Karpas-422 (cell line): ENCODE data around the gene MAEA. TPM values are rescaled to one million over a fixed set of nuclear protein-coding genes. Genes with fewer than 3 reads are reported as not detected.

Experiments used
- DNase-seq: peaks from one replicate; pipeline ENCODE4 v3.0.0-alpha.2; 2015
- H2AFZ ChIP-seq: fragments of 200-600 bp; sonication (generic); 2 replicates; pipeline ENCODE4 v1.6.1; 2014; ENCODE audit warnings: antibody characterized with exemption, low read length, mixed read lengths
- H3K27ac ChIP-seq: fragments of 200-600 bp; sonication (generic); 2 replicates; pipeline ENCODE4 v1.5.1; 2014; ENCODE audit warnings: mild to moderate bottlenecking, low read length, moderate library complexity
- H3K27me3 ChIP-seq: fragments of 200-600 bp; sonication (generic); 2 replicates; pipeline ENCODE4 v1.6.1; 2014; ENCODE audit warnings: low read length, mixed read lengths
- H3K36me3 ChIP-seq: fragments of 200-600 bp; sonication (generic); 2 replicates; pipeline ENCODE4 v1.6.1; 2014; ENCODE audit warnings: low read length, mixed read lengths; ENCODE audit not compliant: insufficient read depth
- H3K4me1 ChIP-seq: fragments of 200-600 bp; sonication (generic); 2 replicates; pipeline ENCODE4 v1.6.1; 2014; ENCODE audit warnings: mild to moderate bottlenecking, low read length, mixed read lengths
- H3K4me2 ChIP-seq: fragments of 200-600 bp; sonication (generic); 2 replicates; pipeline ENCODE4 v1.6.1; 2014; ENCODE audit warnings: low read length, low read depth, mild to moderate bottlenecking; ENCODE audit not compliant: poor library complexity, severe bottlenecking
- H3K4me3 ChIP-seq: fragments of 200-600 bp; sonication (generic); 2 replicates; pipeline ENCODE4 v1.5.1; 2014; ENCODE audit warnings: mild to moderate bottlenecking, antibody characterized with exemption, low read length, mixed read lengths
- H3K79me2 ChIP-seq: fragments of 200-600 bp; sonication (generic); 2 replicates; pipeline ENCODE4 v1.6.1; 2014; ENCODE audit warnings: mild to moderate bottlenecking, low read length, mixed read lengths
- H3K9ac ChIP-seq: fragments of 200-600 bp; sonication (generic); 2 replicates; pipeline ENCODE4 v1.6.0; 2014; ENCODE audit warnings: low read length
- H3K9me2 ChIP-seq: fragments of 200-600 bp; sonication (generic), shearing (Covaris generic); replicated peaks from 2 replicates; pipeline ENCODE4 v1.6.0; 2014; ENCODE audit warnings: mild to moderate bottlenecking, low read length, moderate library complexity; ENCODE audit not compliant: insufficient read depth
- H3K9me3 ChIP-seq: fragments of 300-700, 200-600 bp; sonication (generic); 2 replicates; pipeline ENCODE4 v1.6.1; 2014; ENCODE audit warnings: low read length, mixed read lengths
- H4K20me1 ChIP-seq: fragments of 200-600 bp; sonication (generic); 2 replicates; pipeline ENCODE4 v1.6.1; 2014; ENCODE audit warnings: mild to moderate bottlenecking, antibody characterized with exemption, low read length, low read depth; ENCODE audit not compliant: insufficient read depth
- total RNA-seq: library from RNA; depleted of rRNA; stranded (reverse); fragments of >200 nt; shearing (Covaris generic); gene quantifications from 2 replicates; pipeline ENCODE4 v1.2.3, GENCODE V29; 2014; ENCODE audit warnings: low replicate concordance

MAEA gene
- total RNA-seq, 1 experiment from 2014 or later = 31.3 TPM

- Histone ChIP-seq H3K36me3 (no peaks in the 10 kb centered on the region; the same call in 1 of the 2 replicates), H3K9me3 (no peaks in the 10 kb centered on the region), H3K9ac (no peak overlapping the region), H3K4me1 (peaks cover 2% of the 10 kb centered on the region), H4K20me1 (no peaks in the 10 kb centered on the region), H3K4me3 (no peak overlapping the region), H3K27ac (no peak overlapping the region), H3K9me2 (no peaks in the 10 kb centered on the region), H2AFZ (no peak overlapping the region), H3K79me2 (no peaks in the 10 kb centered on the region; the same call in 1 of the 2 replicates), H3K27me3 (no peaks in the 10 kb centered on the region; the same call in 1 of the 2 replicates), H3K4me2 (no peak overlapping the region)
- no peak for DNase-seq
These were observed 34.5 kb upstream of the MAEA start for GRCh38 chr4:1255151-1255550.

DNA sequence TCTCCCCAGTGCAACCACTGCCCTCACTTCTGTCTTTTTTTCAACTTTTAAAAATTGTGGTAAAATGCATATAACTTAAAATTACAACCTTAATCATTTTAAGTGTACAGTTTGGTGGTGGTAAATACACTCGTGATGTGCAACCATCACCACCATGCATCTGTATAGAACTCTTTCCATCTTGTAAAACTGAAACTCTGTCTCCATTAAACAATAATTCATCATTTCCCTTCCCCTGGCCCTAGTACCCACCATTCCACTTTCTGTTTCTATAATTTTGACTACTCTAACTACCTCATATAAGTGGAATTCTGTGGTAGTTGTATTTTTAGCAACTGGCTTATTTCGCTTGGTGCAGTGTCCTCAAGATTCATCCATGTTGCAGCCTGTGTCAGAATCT, 34.0 kb upstream of the MAEA start:
- Histone ChIP-seq H3K27ac (no peak overlapping the region), H3K9me2 (no peaks in the 10 kb centered on the region), H3K4me1 (no peaks in the 10 kb centered on the region), H4K20me1 (no peaks in the 10 kb centered on the region), H3K4me2 (no peak overlapping the region), H3K36me3 (no peaks in the 10 kb centered on the region; the same call in 1 of the 2 replicates), H2AFZ (no peak overlapping the region), H3K9me3 (no peaks in the 10 kb centered on the region), H3K79me2 (no peaks in the 10 kb centered on the region; the same call in 1 of the 2 replicates), H3K4me3 (no peak overlapping the region), H3K27me3 (no peaks in the 10 kb centered on the region; the same call in 1 of the 2 replicates), H3K9ac (no peak overlapping the region)
- no peak for DNase-seq

DNA sequence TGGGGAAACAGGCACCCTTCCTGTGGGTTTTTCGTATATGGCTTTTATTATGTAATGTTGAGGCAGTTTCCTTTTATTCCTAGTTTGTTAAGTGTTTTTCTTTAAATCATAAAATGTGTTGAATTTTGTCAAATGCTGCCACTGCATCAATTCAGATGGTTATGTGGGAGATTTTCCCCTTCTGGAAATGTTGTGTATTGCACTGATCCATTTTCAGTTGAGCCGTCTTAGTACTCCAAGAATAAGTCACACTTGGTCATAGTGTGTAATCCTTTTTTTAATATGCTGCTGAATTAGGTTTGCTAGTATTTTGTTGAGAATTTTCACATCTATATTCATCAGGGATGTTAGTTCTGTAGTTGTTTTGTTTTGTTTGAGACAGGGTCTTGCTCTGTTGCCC, 31.2 kb upstream of the MAEA start:
- no peaks in the 10 kb centered on the region for H3K79me2 ChIP-seq
- no peak overlapping the region for H2AFZ ChIP-seq
- no peaks in the 10 kb centered on the region for H3K9me2 ChIP-seq
- H3K4me2 ChIP-seq = no peak overlapping the region
- H3K27me3 ChIP-seq = no peaks in the 10 kb centered on the region; the same call in 1 of the 2 replicates
- H3K4me1 ChIP-seq = no peaks in the 10 kb centered on the region
- no peak overlapping the region for H3K4me3 ChIP-seq
- DNase-seq = no peak
- H3K9me3 ChIP-seq = no peaks in the 10 kb centered on the region
- H3K9ac ChIP-seq = no peak overlapping the region
- H4K20me1 ChIP-seq = no peaks in the 10 kb centered on the region
- H3K27ac ChIP-seq = no peak overlapping the region
- no peaks in the 10 kb centered on the region for H3K36me3 ChIP-seq

DNA sequence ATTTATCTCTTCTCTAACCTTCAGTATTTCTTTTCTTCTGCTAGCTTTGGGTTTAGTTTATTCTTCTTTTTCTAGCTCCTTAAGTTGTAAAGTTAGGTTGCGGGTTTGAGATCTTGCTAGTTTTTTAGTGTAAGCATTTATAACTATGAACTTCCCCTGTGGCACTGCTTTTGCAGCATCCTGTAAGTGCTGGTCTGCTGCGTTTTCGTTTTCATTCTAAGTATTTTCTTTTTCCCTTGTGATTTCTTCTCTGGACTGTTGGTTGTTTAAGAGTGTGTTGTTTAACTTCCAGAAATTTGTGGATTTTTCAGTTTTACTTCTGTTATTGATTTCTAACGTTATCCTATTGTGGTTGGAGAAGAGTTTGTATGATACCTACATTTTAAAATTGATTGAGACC, 29.7 kb upstream of the MAEA start:
- Histone ChIP-seq H3K4me3 (no peak overlapping the region), H4K20me1 (no peaks in the 10 kb centered on the region), H3K9me2 (no peaks in the 10 kb centered on the region), H3K9ac (no peak overlapping the region), H3K79me2 (no peaks in the 10 kb centered on the region), H3K4me1 (no peaks in the 10 kb centered on the region), H3K9me3 (no peaks in the 10 kb centered on the region), H3K27me3 (no peaks in the 10 kb centered on the region; the same call in 1 of the 2 replicates), H3K36me3 (no peaks in the 10 kb centered on the region), H3K27ac (no peak overlapping the region), H2AFZ (no peak overlapping the region), H3K4me2 (no peak overlapping the region)
- no peak for DNase-seq

DNA sequence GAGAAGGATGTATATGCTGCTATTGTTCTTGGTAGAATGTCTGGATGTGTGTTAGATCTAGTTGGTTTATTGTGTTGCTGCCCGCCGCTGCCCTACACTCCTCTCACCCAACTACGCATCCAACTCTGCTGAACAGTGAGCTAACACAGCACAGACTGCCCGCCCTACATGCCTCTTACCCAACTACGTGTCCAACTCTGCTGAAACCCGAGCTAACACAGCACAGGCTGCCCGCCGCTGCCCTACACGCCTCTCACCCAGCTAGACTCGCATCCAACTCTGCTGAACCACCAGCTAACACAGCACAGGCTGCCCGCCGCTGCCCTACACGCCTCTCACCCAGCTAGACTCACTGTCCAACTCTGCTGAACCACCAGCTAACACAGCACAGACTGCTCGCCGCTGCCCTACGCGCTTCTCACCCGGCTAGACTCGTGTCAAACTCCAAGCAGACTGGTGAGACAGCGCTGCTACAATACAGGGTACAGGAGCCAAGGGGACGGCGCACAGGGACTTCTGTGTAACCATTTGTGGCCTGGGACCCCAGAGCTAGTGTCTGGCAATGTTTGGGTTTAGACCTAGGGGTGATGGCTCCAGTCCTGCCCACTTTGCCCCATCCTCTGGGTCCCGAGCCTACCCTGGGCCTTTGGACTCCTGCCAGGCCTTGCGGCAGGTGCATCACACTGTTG, 29.1 kb upstream of the MAEA start:
- Histone ChIP-seq H3K27ac (no peak overlapping the region), H3K79me2 (no peaks in the 10 kb centered on the region), H3K9me2 (no peaks in the 10 kb centered on the region)

GRCh38 chr4:1261107-1261928, 28.4 kb upstream of the MAEA start:
- Histone ChIP-seq H3K4me2 (no peak overlapping the region), H3K27me3 (no peaks in the 10 kb centered on the region), H4K20me1 (no peaks in the 10 kb centered on the region), H3K36me3 (no peaks in the 10 kb centered on the region), H3K9ac (no peak overlapping the region), H3K4me1 (no peaks in the 10 kb centered on the region), H3K27ac (no peak overlapping the region), H3K4me3 (no peak overlapping the region), H3K79me2 (no peaks in the 10 kb centered on the region), H3K9me3 (no peaks in the 10 kb centered on the region), H2AFZ (no peak overlapping the region), H3K9me2 (no peaks in the 10 kb centered on the region)
- DNase-seq = no peak

More for the DNA sequence above, 29.1 kb upstream of the MAEA start:
- H3K9me3 ChIP-seq = no peaks in the 10 kb centered on the region
- H4K20me1 ChIP-seq = no peaks in the 10 kb centered on the region
- no peak overlapping the region for H2AFZ ChIP-seq
- no peak overlapping the region for H3K9ac ChIP-seq
- H3K27me3 ChIP-seq = no peaks in the 10 kb centered on the region
- no peaks in the 10 kb centered on the region for H3K4me1 ChIP-seq
- no peak for DNase-seq
- H3K4me2 ChIP-seq = no peak overlapping the region
- no peaks in the 10 kb centered on the region for H3K36me3 ChIP-seq
- H3K4me3 ChIP-seq = no peak overlapping the region

DNA sequence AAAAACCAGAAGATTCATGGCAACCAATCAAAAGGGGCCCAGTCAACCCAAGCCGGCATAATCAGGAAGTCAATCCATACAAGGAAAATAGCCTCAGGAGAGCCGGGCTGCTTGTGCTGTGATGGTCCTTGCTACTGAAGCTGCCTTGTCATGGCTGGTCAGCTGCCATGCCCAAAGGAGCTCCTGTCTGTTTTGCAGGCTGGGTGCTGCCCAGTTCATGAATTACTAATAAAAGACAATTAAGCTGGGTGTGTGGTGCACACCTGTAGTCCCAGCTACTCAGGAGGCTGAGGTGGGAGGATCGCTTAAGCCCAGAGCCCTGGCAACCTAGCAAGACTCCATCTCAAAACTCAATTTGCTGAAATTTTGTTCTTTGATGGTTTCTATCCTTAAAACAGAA, 24.7 kb upstream of the MAEA start:
- no peaks in the 10 kb centered on the region for H3K79me2 ChIP-seq
- peaks cover 8% of the 10 kb centered on the region for H3K9me3 ChIP-seq
- no peak overlapping the region for H2AFZ ChIP-seq
- peaks cover 7% of the 10 kb centered on the region for H3K4me1 ChIP-seq
- no peaks in the 10 kb centered on the region for H3K36me3 ChIP-seq
- no peak for DNase-seq
- no peak overlapping the region for H3K4me2 ChIP-seq
- no peak overlapping the region for H3K4me3 ChIP-seq
- no peaks in the 10 kb centered on the region for H4K20me1 ChIP-seq
- no peaks in the 10 kb centered on the region for H3K9me2 ChIP-seq
- no peak overlapping the region for H3K27ac ChIP-seq
- H3K27me3 ChIP-seq = no peaks in the 10 kb centered on the region
- H3K9ac ChIP-seq = no peak overlapping the region

DNA sequence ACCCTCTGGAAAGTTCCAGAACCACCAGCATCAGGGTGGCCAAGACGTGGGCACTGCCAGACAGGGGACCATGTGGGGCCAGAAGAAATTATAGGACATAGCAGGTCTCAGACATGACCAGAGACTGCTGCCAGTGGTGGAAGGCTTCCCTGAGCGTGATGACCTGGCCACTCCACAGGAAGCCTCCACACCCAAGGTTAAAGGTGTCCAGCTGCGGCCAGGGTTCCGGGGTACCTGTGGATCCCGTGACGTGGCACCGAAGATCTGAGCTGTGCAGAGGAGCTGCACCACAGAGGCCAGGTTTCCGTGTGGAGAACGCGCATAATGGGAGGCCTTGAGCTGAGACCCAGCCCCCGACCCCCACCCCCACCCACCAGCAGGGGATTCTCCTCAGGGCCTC, 24.3 kb upstream of the MAEA start:
- no peaks in the 10 kb centered on the region for H3K27me3 ChIP-seq
- peaks cover 8% of the 10 kb centered on the region for H3K9me3 ChIP-seq
- H4K20me1 ChIP-seq = no peaks in the 10 kb centered on the region
- H3K4me2 ChIP-seq = no peak overlapping the region
- no peak overlapping the region for H2AFZ ChIP-seq
- no peak for DNase-seq
- no peaks in the 10 kb centered on the region for H3K9me2 ChIP-seq
- no peak overlapping the region for H3K9ac ChIP-seq
- H3K79me2 ChIP-seq = no peaks in the 10 kb centered on the region
- no peaks in the 10 kb centered on the region for H3K36me3 ChIP-seq
- peaks cover 7% of the 10 kb centered on the region for H3K4me1 ChIP-seq
- H3K27ac ChIP-seq = no peak overlapping the region
- H3K4me3 ChIP-seq = no peak overlapping the region
